Measurements from ENCODE around the gene HIPK2.

- TF ChIP-seq POLR2A (IDR thresholded peaks at IDR 0.05) (no peak), CTCF (IDR thresholded peaks at IDR 0.05) (no peak)
These were observed 125.9 kb downstream of the HIPK2 start for GRCh38 chr7:139651914-139652313.
